ENCODE data around the gene UXT.

The UXT gene

DNA sequence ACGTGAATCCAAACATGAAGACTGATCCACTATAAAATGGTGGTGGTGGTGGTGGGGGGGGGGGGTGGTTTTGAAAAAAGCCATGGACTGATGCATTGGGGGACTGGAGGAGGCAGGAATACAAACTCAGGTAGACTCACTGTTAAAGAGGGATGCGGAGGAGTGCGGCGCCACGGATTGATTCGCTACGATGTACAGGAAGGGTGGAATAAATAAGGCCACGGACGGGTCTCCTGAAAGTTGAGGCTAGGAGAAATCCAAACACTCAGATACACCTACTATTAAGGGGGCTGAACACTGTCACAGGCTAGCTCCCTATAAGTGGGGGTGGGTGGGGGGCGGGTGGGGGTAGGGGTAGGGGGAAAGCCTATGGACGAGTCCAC lies 9.2 kb downstream of the UXT start:
- no peak for DNase-seq (ENCODE audit: low read depth, low spot score)

DNA sequence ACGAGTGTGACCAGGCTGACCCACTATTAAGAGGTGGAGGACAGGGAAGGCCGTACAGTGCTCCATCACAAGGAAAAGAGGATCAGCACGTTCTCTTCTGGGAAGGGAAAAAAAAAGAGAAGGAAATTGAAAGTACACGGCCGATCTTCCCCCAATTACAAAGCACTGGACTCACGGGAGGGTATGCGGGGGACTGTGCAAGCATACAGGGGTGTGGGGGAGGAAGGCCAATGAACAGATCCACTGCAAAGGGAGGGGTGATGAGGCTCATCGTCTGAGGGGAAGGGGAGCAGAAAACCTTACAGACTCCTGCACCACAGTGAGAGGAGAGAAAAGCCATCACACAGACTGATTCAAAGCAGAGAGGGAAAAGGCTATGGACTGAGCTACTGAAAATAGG lies 9.7 kb downstream of the UXT start:
- no peak for DNase-seq (ENCODE audit: low read depth, low spot score)

DNA sequence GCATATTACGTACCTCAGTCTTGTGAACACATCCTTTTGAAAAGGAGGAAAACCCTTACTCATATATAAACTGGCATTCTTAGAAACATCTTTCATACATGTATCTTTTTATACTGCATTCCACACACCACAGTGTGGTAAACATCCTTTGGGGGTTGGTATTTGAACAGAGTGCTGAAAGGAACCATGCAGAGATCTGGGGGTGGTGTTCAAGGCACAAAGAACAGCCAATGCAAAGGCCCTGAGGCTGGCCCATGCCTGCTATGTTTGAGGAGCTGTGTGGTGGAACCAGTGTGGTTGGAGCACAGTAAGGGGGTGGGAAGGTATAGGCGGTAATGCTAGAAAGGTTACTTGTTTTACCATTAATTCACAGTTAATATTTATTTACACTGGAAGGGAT lies 10.6 kb downstream of the UXT start:
- DNase-seq (ENCODE audit: low read depth, low spot score): no peak

DNA sequence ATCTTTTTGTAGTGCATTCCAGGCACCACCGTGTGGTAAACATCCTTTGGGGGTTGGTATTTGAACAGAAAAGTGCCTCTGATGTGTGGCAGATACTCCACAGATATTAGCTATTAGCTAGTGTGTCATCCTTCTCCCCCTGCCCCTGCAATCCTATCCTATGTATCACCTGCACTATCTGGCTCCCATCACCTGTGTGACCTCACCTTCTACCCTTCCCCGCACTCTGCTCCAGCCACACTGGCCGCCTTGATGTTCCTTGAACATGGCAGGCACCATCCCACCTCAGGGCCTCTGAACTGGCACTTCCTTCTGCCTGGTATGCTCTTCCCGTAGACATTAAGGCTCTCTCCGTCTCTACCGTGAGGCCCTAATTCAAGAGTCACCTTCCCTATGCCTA lies 12.3 kb downstream of the UXT start:
- no peak for DNase-seq (ENCODE audit: low read depth, low spot score)

DNA sequence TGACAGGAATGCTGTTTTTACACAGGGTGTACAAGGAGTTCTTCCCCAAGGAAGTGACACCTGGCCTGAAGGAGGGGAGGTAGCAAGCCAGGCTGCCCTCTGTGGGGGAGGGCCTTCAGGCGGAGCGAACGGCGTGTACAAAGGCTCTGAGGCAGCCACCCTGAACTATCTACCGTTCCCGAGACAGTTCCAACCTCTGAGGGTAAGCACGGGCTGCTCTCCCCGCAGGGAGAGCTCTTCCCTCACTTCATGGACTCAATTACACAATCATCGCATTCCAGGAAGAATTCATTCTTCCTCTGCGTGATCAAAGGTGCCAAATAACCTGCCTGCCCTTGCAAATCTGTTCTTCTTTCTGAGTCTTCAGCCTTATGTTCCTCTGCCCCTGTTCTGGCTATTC lies 13.4 kb downstream of the UXT start:
- peak; percentile 59 for DNase-seq (ENCODE audit: low read depth, low spot score)

DNA sequence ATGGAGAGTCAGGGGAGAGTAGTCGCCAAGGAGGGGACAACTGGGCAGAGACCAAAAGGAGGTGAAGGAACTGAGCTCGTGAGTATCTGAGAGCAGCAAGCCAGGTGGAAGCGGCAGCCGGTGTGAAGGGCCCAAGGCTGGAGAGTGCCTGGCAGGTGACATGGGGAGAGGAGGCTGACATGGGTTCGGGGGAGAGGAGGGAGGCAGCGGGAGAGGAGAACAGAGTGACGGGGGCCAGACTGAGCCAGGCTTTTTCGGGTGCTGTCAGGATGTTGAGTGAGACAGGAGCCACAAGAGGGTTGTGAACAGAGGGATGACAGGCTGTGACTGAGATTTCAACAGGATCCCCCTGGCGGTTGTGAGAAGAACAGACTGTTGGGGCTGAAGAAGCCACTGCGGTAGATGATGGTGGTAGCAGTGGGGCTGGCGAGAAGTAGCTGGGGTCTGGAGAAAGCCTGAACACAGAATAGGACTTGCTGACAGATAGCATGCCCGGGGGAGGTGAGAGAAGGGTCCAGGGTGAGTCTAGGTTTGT lies 14.4 kb downstream of the UXT start:
- peak; percentile 79 for DNase-seq (ENCODE audit: low read depth, low spot score)

DNA sequence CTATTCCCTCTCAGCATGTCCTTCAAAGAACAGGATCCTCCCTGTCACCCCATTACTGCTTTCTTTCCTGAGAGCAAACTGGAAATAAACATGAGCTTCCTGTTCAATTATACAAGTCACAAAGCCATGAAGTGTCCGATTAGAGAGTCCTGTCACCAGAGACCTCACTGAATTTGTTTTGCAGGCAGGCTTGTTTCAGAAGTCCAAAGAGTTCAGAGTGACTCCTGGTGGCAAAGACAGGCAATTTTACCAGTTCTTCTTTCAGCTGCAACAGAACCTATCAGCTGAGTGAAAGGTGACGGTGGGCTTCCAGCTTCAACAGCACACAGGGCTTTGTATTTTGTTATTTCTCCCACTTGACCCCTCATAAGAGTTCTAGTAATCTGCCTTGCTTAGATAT lies 15.1 kb downstream of the UXT start:
- DNase-seq (ENCODE audit: low read depth, low spot score): peak; percentile 47

DNA sequence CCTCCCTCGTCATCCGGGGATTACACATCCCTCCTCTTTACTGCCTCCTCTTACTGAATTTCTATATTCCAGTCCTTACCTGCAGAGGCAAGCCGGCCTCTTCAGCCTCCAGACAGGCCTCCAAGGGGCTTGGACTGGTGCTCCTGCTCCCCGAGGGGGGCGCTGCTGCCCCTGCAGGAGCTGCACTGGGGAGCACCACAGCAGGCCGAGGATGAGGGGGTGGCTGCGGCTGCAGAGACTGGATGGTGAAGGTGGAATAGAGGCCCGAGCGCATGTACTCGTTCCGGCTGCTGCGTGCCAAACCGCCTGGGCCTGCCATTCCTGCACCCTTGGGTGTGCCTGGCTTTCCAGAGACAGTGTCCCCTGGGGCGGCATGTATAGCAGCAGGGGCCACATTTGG lies 20.2 kb downstream of the UXT start:
- no peak for DNase-seq (ENCODE audit: low read depth, low spot score)

DNA sequence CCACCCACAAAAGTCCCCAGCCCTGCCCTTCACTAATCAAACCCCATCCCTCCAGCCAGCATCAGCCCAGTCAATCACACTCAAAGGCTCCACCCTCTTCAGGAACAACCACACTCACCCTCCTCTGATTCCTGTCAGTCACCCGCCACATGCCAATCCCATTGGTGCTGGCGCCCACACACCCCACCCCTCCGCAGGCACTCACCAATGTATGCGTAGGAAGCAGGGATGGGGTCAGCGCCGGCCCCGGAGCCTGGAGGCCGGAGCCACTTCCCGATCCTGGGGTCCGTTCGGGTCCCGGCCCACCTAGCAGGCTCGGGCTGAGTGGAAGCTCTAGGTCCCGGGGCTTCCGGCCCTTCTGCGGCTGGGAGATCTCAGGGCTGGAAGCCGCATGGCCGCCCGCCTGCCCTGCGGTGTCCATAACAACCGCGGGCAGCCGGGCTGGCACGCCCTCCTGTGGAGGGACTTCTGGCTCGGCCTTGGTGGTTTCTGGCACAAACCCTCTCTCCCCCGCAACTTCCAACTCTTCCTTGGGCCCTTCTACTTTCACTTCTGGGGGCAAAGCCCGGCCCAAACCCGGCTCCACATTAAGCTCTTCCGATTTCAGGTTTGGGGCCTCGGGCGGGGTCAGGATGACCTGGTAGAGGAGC lies 21.3 kb downstream of the UXT start:
- peak; percentile 93 for DNase-seq (ENCODE audit: low read depth, low spot score)

DNA sequence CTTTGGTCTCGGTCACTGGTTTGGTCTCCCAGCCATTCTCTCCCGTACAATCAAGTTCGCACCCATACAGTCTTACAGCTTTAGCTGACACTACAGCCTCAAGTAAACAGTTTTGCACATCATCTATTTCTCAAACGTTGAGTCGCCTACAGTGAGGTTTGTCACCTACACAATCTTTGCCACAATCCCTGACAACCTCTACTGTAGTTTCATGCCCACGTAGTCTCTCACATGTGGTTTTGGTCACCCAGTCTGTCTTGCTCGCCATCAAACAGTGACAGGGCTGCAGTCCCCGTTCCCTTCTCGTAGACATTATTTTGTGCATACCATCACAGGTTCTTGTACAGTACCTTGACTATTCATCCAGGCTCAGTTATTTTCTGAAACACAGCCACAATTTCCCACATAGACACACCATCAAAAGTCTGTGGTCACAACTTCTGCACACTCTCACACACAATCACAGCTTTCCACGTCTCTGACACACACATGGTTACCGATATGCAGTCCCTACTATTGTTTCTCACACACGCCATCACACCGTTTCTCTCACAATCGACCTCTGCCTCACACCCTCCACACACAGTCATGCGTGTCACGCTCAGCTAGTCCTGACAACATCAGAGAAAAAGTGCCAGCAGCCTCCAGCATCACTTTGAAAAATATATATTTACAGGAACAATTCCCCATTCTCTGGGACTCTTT lies 24.0 kb downstream of the UXT start:
- no peak for DNase-seq (ENCODE audit: low read depth, low spot score)

DNA sequence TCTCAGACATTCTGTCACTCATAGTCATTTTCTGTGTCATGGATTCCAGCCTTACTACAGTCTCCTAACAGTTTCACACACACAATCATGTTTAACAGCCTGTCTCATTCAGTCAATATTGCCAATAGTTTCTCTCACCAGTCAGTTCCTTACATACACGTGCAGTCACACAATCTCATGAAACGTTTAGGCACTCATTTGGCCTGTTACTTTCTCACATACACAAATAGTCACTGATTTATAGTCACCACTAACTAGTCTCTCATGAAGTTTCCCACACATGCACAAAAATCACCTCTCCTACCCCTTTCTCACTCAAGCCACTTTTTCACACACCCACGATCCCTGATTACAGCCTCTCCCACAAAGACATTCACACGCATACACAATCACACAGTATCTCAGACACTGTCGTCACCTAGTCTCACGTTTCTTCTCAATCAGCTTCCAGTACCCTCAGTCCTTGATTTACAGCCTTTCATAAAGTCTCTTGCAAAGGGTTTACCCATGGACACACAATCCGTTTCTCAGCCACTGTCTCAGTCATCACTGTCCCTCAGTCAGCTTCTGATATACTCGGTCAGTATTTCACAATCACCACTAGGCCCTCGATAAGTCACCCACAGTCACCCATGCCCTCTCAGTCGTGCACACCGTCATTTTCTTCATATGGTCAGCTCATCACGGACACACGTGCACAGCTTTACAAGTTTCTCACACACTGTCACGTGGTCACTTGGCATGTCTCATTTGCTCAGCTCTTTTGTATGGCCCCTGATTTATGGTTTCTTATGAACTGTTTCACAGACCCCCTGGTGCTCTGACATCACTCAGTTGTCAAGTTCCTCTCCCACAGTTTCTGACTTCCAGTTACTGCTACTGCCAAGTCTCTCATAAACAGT lies 25.0 kb downstream of the UXT start:
- DNase-seq (ENCODE audit: low read depth, low spot score): no peak

DNA sequence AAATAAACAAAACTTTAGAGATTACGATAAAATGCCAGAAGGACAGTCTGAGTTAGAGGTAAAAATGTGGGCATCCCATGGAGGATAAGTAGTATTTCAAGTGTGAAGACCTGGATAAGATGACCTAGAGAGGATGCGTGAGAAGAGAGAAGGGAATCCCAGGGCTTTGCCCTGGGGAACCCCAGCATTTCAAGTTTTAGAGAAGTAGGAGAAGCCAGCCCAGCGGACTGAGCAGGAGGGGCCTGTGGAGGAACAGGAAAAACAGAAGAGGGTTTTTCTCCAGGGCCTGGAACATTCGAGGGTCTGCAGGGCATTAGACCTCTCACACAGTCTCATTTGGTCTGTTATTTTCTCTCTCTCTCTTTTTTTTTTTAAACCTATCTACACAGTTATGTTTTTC lies 26.3 kb downstream of the UXT start:
- no peak for DNase-seq (ENCODE audit: low read depth, low spot score)

DNA sequence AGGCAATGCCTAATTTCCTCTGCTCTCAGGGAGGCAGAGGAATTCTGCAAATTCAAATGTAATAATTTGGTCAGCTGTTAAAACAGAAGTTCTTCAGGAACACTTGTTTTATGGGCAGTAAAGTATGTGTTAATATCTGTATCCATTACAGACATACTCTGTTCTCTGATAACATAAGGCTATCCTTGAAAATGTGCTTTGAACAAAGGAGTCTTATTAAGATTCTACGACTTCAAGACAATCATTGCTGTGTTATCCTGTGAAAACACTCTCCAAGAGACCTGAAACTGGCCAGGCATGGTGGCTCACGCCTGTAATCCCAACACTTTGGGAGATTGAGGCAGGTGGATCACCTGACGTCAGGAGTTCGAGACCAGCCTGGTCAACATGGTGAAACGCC lies 27.3 kb downstream of the UXT start:
- DNase-seq (ENCODE audit: low read depth, low spot score): no peak

DNA sequence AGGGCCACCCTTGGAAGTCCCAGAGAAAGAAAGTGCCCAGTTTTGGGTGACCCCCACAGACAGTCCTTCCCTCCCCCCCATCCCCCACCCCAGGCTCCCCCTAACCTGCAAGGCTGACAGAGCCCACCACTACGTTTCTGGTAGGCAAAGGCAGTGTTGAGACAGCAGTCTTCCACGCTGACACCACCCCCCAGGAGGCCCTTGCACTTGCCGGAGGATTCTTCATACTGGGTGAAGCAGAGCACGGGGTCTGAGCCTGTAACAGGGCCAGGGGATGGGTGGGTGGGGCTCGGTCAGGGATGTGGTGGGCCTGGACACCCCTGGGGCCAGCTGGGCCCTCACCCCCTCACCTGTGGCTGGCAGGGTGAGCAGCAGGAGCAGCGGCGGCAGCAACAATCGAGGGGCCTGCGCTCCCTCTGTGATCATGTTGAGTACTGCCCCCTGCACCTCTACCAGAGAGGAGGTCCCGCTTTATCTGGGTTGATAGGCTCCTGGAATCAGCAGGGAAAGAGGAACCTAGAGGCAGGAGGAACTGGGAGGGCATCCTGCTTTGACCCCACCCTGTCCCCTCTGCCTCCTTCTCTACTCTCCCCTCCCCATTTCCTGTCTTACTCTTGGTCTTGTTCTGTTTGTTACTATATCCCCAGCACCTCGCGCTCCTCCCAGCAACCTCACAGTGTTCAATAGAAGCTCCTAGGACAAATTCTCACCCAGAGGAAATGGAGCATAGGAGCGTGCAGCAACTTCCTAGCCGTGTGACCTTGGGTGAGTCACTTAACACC lies 29.4 kb downstream of the UXT start, which contains the start of gene CFP:
CFP (minus strand) TSS at position 512 of the 782 bp plus-strand sequence; CDS start at position 426, 86 bp downstream.
- DNase-seq (ENCODE audit: low read depth, low spot score): no peak

DNA sequence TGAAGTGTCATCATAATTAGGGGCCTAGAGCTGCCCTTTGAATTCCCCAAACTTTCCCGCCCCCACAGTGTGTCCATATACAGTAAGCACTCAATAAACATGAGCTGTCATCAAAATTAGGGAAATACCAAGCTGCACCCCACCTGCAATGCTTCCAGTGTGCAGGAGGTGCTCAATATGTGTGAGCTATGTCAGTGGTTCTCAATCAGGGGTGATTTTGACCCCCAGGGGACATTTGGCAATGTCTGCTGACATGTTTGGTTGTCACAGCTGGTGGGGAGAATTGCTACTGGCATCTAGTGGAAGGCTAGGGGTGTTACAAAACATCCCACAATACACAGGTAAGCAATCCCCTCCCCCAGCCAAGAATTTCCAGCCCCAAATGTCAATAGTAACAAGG lies 30.0 kb downstream of the UXT start:
- DNase-seq (ENCODE audit: low read depth, low spot score): peak; percentile 62

DNA sequence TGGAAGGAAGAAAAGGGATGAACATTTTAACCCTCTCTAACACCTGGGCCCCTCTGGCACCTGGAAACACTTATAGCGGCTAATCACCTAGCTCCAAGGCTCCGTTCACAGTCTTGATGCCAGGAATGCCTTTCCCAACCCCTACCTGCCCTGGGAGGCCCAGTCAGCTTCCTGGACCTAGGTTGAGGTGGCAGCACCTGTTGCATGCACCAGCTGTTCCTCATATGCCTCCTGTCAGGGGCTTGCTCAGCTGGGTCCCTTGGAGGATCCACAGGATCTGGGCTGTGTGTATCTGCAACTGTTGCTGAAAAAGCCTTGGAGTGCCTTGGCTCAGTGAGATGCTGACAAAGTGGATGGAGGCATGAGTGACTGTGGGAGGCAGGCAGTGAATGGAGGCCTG lies 33.6 kb downstream of the UXT start:
- DNase-seq (ENCODE audit: low read depth, low spot score): no peak

DNA sequence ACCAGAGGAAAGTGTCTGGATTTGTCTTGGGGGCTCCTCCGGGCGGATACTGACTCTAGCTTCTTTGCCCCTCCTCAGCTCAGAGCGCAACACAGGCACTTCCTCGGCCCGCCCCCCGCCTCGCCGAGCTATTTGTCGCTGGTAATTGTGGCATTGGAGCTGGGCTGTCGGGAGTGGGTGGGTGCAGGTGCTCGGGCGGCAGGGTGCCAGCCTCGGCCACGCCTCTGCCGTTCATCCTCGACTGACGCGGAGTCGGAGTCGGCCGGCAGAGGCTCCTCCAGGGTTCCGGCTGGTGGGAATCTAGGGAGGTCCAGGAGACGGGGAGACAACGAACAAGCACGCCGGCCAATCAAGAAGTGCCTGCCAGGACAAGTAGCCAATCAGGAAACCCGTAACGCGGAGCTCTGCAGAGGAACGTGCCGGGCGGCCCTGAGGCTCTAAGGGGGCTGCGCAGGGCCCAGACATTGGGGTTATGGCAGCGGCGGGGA lies 35.4 kb downstream of the UXT start:
- peak; percentile 94 for DNase-seq (ENCODE audit: low read depth, low spot score)

DNA sequence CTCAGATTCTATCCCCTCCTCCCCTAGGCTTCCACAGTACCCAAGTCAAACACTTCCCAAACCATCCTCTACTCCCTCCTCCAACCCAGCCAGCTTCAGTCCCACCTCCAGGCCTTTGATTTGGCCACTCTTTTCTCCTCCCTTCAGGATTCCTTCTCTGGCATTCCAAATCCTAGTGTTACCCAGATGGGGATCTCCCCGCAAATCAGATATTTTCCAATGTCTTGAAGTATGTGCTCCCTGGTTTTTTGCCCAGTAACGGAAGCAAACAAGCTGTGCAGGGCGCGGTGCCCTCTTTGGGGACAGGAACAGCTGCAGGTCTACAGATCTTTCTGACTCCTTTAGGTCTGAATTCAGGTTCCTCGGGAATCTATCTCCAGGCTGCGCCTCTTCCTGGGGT lies 37.1 kb downstream of the UXT start:
- DNase-seq (ENCODE audit: low read depth, low spot score): no peak

DNA sequence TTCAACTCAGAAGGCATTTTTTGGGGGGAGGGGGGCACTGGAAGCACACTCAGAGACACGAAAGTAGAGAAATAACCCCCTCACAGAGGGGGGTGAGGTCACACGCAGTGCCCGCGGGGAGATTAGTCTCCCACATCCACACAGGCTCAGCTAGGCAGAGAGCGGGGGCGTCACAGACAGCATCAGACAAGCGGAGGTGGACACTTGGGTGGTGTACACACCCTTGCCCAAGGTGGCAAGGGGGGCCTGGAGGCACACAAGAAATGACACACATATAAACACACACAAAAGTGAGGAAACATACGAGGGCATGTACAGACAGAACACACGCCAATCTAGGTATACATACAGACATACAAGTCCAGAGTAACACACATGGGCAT lies 38.7 kb downstream of the UXT start:
- DNase-seq (ENCODE audit: low read depth, low spot score): no peak

DNA sequence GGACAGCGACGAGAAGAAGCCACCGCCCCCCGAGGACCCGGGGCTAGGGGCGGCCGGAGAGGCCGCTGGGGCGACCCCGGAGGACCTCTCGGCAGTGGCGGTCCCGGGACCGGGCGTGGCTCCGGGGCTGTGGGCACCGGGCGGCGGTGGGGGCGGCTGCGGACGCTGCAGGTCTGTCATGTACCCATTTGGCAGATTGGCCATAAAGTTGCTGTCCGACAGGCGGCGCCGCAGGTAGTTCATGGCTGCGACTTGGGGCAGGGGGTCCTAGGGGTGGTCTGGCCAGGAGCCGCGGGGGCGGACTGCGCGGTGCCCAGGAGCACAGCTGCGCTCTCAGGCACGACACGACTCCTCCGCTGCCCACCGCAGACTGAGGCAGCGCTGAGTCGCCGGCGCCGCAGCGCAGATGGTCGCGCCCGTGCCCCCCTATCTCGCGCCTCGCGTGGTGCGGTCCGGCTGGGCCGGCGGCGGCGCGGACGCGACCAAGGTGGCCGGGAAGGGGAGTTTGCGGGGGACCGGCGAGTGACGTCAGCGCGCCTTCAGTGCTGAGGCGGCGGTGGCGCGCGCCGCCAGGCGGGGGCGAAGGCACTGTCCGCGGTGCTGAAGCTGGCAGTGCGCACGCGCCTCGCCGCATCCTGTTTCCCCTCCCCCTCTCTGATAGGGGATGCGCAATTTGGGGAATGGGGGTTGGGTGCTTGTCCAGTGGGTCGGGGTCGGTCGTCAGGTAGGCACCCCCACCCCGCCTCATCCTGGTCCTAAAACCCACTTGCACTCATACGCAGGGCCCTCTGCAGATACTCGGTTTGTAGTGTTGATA lies 39.3 kb downstream of the UXT start, which contains the start of gene SYN1:
SYN1 (minus strand) TSS at position 372 of the 817 bp plus-strand sequence; CDS start at position 243, 129 bp downstream.
- peak; percentile 94 for DNase-seq (ENCODE audit: low read depth, low spot score)

Measured in ELF-1 (cell line).